H1 (cell line): ENCODE data around the gene ZNF530. TPM values are rescaled to one million over a fixed set of nuclear protein-coding genes. Genes with fewer than 3 reads are reported as not detected.

Source experiments
- CTCF ChIA-PET: fragments of 300-600 bp; sonication (Branson Sonifier 250); formaldehyde crosslinking; loops from one replicate; lab custom pipeline; 2021; ENCODE audit not compliant: partially characterized antibody; lab: Charles Lee
- POLR2A ChIA-PET: fragments of 300-600 bp; sonication (Branson Sonifier 250); formaldehyde crosslinking; loops from one replicate; lab custom pipeline; 2021; ENCODE audit warnings: inconsistent platforms; ENCODE audit not compliant: partially characterized antibody; lab: Charles Lee
- DNase-seq, 2 experiments: peaks; one replicate each; pipeline versions ENCODE4 v3.0.0 to v3.0.0-alpha.2; 2010 to 2022; ENCODE audit warnings: low spot score in 2 of 2, low read depth in 1 of 2, mixed read lengths in 1 of 2
- FAIRE-seq: peaks from 2 replicates; lab custom pipeline; 2011; peaks lifted over from hg19 to GRCh38; lab: Jason Lieb, UNC
- H2AFZ ChIP-seq: 2 replicates; pipeline ENCODE4 v1.8.1; 2012; ENCODE audit warnings: low read length, inconsistent platforms
- H2AK5ac ChIP-seq: 2 replicates; pipeline ENCODE4 v1.6.1; 2013; ENCODE audit warnings: low read depth, low read length
- H2BK120ac ChIP-seq: replicated peaks from 2 replicates; pipeline ENCODE3; 2013; ENCODE audit warnings: low read depth, low read length, inconsistent platforms
- H2BK12ac ChIP-seq: 2 replicates; pipeline ENCODE4 v1.6.1; 2013; ENCODE audit warnings: low read depth, low read length
- H2BK15ac ChIP-seq: 2 replicates; pipeline ENCODE4 v1.6.1; 2013; ENCODE audit warnings: low read length
- H2BK20ac ChIP-seq: 2 replicates; pipeline ENCODE4 v1.6.1; 2013; ENCODE audit warnings: low read length
- H2BK5ac ChIP-seq: 2 replicates; pipeline ENCODE4 v1.6.1; 2013; ENCODE audit warnings: low read depth, low read length
- H3K14ac ChIP-seq: 2 replicates; pipeline ENCODE4 v1.6.1; 2013; ENCODE audit warnings: inconsistent platforms; ENCODE audit not compliant: insufficient read length
- H3K18ac ChIP-seq: 2 replicates; pipeline ENCODE4 v1.6.1; 2013; ENCODE audit warnings: low read length; ENCODE audit errors: extremely low read depth
- H3K23ac ChIP-seq: 2 replicates; pipeline ENCODE4 v1.6.1; 2013; ENCODE audit warnings: inconsistent platforms; ENCODE audit not compliant: insufficient read length
- H3K23me2 ChIP-seq: 2 replicates; pipeline ENCODE4 v1.6.1; 2013; ENCODE audit warnings: low read depth, low read length
- H3K27ac ChIP-seq: 2 replicates; pipeline ENCODE4 v1.6.1; 2011; ENCODE audit warnings: low read depth, low read length, inconsistent platforms
- H3K27me3 ChIP-seq, 4 experiments: replicated peaks in 1 of 4; 1 replicate in 1 of 4; 2 replicates in 3 of 4; pipeline versions ENCODE4 v1.6.1 to v1.8.1; 2011 to 2013; ENCODE audit warnings: low read length in 3 of 4, mild to moderate bottlenecking in 3 of 4, inconsistent platforms in 2 of 4, mixed read lengths in 2 of 4, moderate library complexity in 1 of 4; ENCODE audit not compliant: control insufficient read depth in 3 of 4, insufficient read depth in 3 of 4; ENCODE audit errors: extremely low read depth in 1 of 4
- H3K36me3 ChIP-seq, 4 experiments: 2 replicates each; pipeline versions ENCODE4 v1.6.1 to v1.8.1; 2011 to 2013; ENCODE audit warnings: mild to moderate bottlenecking in 4 of 4, low read length in 3 of 4, moderate library complexity in 2 of 4, control low read depth in 1 of 4, inconsistent platforms in 1 of 4; ENCODE audit not compliant: insufficient read depth in 4 of 4, control insufficient read depth in 2 of 4
- H3K4ac ChIP-seq: replicated peaks from 2 replicates; pipeline ENCODE3; 2013; ENCODE audit warnings: low read length, low read depth, mixed read lengths, inconsistent platforms; ENCODE audit not compliant: insufficient read length
- H3K4me1 ChIP-seq, 4 experiments: replicated peaks in 1 of 4; 1 replicate in 1 of 4; 2 replicates in 3 of 4; pipeline versions ENCODE4 v1.6.1 to v1.8.1; 2011 to 2013; ENCODE audit warnings: low read length in 3 of 4, inconsistent platforms in 2 of 4, mixed read lengths in 1 of 4; ENCODE audit not compliant: insufficient read depth in 4 of 4, control insufficient read depth in 3 of 4
- H3K4me2 ChIP-seq, 2 experiments: 2 replicates each; pipeline versions ENCODE4 v1.6.1 to v1.8.1; 2011 to 2013; ENCODE audit warnings: low read depth in 2 of 2, low read length in 2 of 2, control low read depth in 1 of 2, inconsistent platforms in 1 of 2, mild to moderate bottlenecking in 1 of 2; ENCODE audit not compliant: insufficient read depth in 1 of 2
- H3K4me3 ChIP-seq, 4 experiments: fragments of 200-600, 300-600 bp in 1 of 4; sonication (generic), shearing (Covaris generic), sonication (Bioruptor Twin) in 1 of 4; 2 replicates each; pipeline versions ENCODE4 v1.5.1 to v1.8.1; 2011 to 2016; ENCODE audit warnings: low read length in 4 of 4, low read depth in 3 of 4, control low read depth in 2 of 4, inconsistent platforms in 2 of 4, mild to moderate bottlenecking in 2 of 4, mixed read lengths in 1 of 4, moderate library complexity in 1 of 4; ENCODE audit not compliant: insufficient read depth in 2 of 4; ENCODE audit errors: extremely low read depth in 1 of 4
- H3K56ac ChIP-seq: replicated peaks from 2 replicates; pipeline ENCODE3; 2013; ENCODE audit warnings: low read depth, mild to moderate bottlenecking, mixed read lengths, low read length, inconsistent platforms; ENCODE audit not compliant: insufficient read length
- H3K79me1 ChIP-seq: 2 replicates; pipeline ENCODE4 v1.6.1; 2013; ENCODE audit warnings: low read depth, low read length, control low read depth
- H3K79me2 ChIP-seq, 2 experiments: 2 replicates each; pipeline versions ENCODE4 v1.6.1 to v1.8.1; 2012 to 2013; ENCODE audit warnings: low read length in 2 of 2, mild to moderate bottlenecking in 2 of 2, inconsistent platforms in 1 of 2; ENCODE audit not compliant: insufficient read depth in 2 of 2, control insufficient read depth in 1 of 2
- H3K9ac ChIP-seq, 4 experiments: replicated peaks in 1 of 4; 1 replicate in 1 of 4; 2 replicates in 3 of 4; pipeline versions ENCODE4 v1.6.1 to v1.8.1; 2011 to 2013; ENCODE audit warnings: low read depth in 3 of 4, low read length in 3 of 4, control low read depth in 2 of 4, mild to moderate bottlenecking in 2 of 4, moderate library complexity in 2 of 4, inconsistent platforms in 1 of 4; ENCODE audit errors: extremely low read depth in 1 of 4
- H3K9me3 ChIP-seq, 2 experiments: 2 replicates each; pipeline versions ENCODE4 v1.6.1 to v1.8.1; 2012 to 2013; ENCODE audit warnings: mild to moderate bottlenecking in 2 of 2, moderate library complexity in 2 of 2, control low read depth in 1 of 2, inconsistent platforms in 1 of 2, low read depth in 1 of 2, low read length in 1 of 2, mixed read lengths in 1 of 2; ENCODE audit not compliant: insufficient read depth in 2 of 2
- H4K20me1 ChIP-seq, 2 experiments: replicated peaks in 1 of 2; 2 replicates each; pipeline versions ENCODE3 to v1.8.1; 2011 to 2013; ENCODE audit warnings: inconsistent platforms in 2 of 2, low read length in 2 of 2, mild to moderate bottlenecking in 1 of 2; ENCODE audit not compliant: insufficient read depth in 2 of 2, control insufficient read depth in 1 of 2
- H4K5ac ChIP-seq: 2 replicates; pipeline ENCODE4 v1.6.1; 2013; ENCODE audit warnings: low read length, low read depth, mixed read lengths, inconsistent platforms; ENCODE audit not compliant: insufficient read length
- H4K8ac ChIP-seq: 2 replicates; pipeline ENCODE4 v1.8.0; 2013; ENCODE audit warnings: mild to moderate bottlenecking, moderate library complexity, low read length, inconsistent platforms; ENCODE audit not compliant: insufficient read depth; ENCODE audit errors: extremely low read depth
- H4K91ac ChIP-seq: replicated peaks from 2 replicates; pipeline ENCODE3; 2013; ENCODE audit warnings: low read length, mixed read lengths, inconsistent platforms; ENCODE audit not compliant: insufficient read length
- ASH2L ChIP-seq: fragments of 200-600, 300-600 bp; sonication (generic); IDR thresholded peaks from one replicate; pipeline ENCODE4 v1.7.1; 2017; ENCODE audit warnings: low read length
- HDAC6 ChIP-seq: IDR thresholded peaks from one replicate; pipeline ENCODE4 v1.7.1; 2012; ENCODE audit warnings: low read depth, mild to moderate bottlenecking, inconsistent platforms, low read length, moderate library complexity
- KDM1A ChIP-seq: fragments of 200-600, 300-600 bp; sonication (generic); IDR thresholded peaks from 2 replicates; pipeline ENCODE4 v1.7.1; 2016; ENCODE audit warnings: mild to moderate bottlenecking, low read length, borderline replicate concordance
- PHF8 ChIP-seq: fragments of 200-600 bp; sonication (generic); conservative IDR thresholded peaks from 2 replicates; pipeline ENCODE4 v1.7.1; 2012; ENCODE audit warnings: low read depth, mild to moderate bottlenecking, inconsistent platforms, low read length, moderate library complexity
- RFX5 ChIP-seq: IDR thresholded peaks from 2 replicates; pipeline ENCODE4 v1.6.1; 2011; ENCODE audit warnings: low read depth, low read length, improper control_type of control experiment, borderline replicate concordance
- RNF2 ChIP-seq: fragments of 200-900, 300-1000 bp; sonication (generic); IDR thresholded peaks from 2 replicates; pipeline ENCODE4 v1.7.1; 2016; ENCODE audit warnings: borderline replicate concordance, low read depth, mild to moderate bottlenecking, antibody characterized with exemption, low read length; ENCODE audit not compliant: poor library complexity, severe bottlenecking; ENCODE audit errors: missing control alignments
- SIN3A ChIP-seq, 2 experiments: IDR thresholded peaks in 1 of 2; conservative IDR thresholded peaks in 1 of 2; 2 replicates each; pipeline ENCODE4 v1.6.1; 2011 to 2012; ENCODE audit warnings: low read length in 2 of 2, improper control_type of control experiment in 1 of 2, low read depth in 1 of 2, mild to moderate bottlenecking in 1 of 2
- SP2 ChIP-seq: IDR thresholded peaks from 2 replicates; pipeline ENCODE4 v1.6.1; 2012; ENCODE audit warnings: mild to moderate bottlenecking, low read length, inconsistent platforms
- TAF1 ChIP-seq: IDR thresholded peaks from 2 replicates; pipeline ENCODE4 v1.6.1; 2011; ENCODE audit warnings: mild to moderate bottlenecking, low read depth, low read length
- WGBS, 2 experiments: shearing (Covaris generic) in 1 of 2; methylation state at CpG; one replicate each; pipeline versions ENCODE4 v1.1.6 to v1.1.7; 2013 to 2015; ENCODE audit warnings: low lambda C conversion rate in 2 of 2, mixed read lengths in 2 of 2, inconsistent platforms in 1 of 2, low coverage in 1 of 2, missing lambda C conversion rate in 1 of 2; ENCODE audit not compliant: insufficient replicate concordance in 2 of 2, insufficient coverage in 1 of 2, insufficient read length in 1 of 2; ENCODE audit errors: extremely low coverage in 1 of 2, missing lambda C conversion rate in 1 of 2; 5-methylcytosine and 5-hydroxymethylcytosine counted together
- polyA plus RNA-seq, 7 experiments: library from polyadenylated mRNA; depleted of rRNA in 3 of 7; stranded (reverse) in 5 of 7; unstranded in 2 of 7; fragments of >200 nt in 5 of 7; fragments of 200-250 nt in 2 of 7; gene quantifications; 1 replicate in 5 of 7; 2 replicates in 1 of 7; 4 replicates in 1 of 7; pipeline versions ENCODE4 v1.2.1 to v1.2.3, GENCODE V29; 2011 to 2013; ENCODE audit warnings: missing spikeins in 2 of 7, mixed read lengths in 2 of 7
- total RNA-seq: library from RNA; stranded (reverse); fragmentation: NEBNext Ultra II Directional; extraction: Animal tissue kit (Norgen Biotek cat#: 25700); gene quantifications from 2 replicates; pipeline ENCODE4 v1.2.1, GENCODE V29; 2021

Gene ZNF530
- total and polyA plus RNA-seq, 2 of the 8 experiments (the other 6 are each of a cell fraction or from before 2014, with no cell fraction given) = 4.2 to 9.3 TPM

- peak within 1 kb of the TSS; percentile 13 to 74 (median 50); a peak in 6 of 7 replicates for H3K9ac ChIP-seq
- no peak within 1 kb of the TSS; the same call in 1 of the 2 replicates for H2BK5ac ChIP-seq
- no peaks in the 10 kb centered on the region for H3K27me3 ChIP-seq
- CTCF ChIA-PET = interaction anchor here (0.9 to 1.0 kb wide), 3 partner anchors 15 to 18 kb away, joined by 3 to 4 read pairs (median 4); no protein-coding TSS in a partner anchor
- H2BK20ac ChIP-seq = no peak within 1 kb of the TSS
- H3K9me3 ChIP-seq = peaks cover 2 to 6% of the 10 kb centered on the region in 2 experiments; a peak in 2 of 4 replicates
- peak within 1 kb of the TSS; percentile 85 to 93 (median 90) for H3K4me3 ChIP-seq
- H3K27ac ChIP-seq = no peak within 1 kb of the TSS
- peaks cover 0 to 3% (median 1%) of the 10 kb centered on the region in 4 experiments; a peak in 3 of 7 replicates for H3K4me1 ChIP-seq
- H2BK12ac ChIP-seq = no peak within 1 kb of the TSS
- 4% methylated on average over 45 of the region's 59 CpGs; no CpG with 5 or more reads in 1 of the 2 experiments for WGBS, 2 experiments
- H3K18ac ChIP-seq = no peak within 1 kb of the TSS; the same call in 1 of the 2 replicates
- no peak within 1 kb of the TSS for H3K4ac ChIP-seq
- H3K79me1 ChIP-seq = peaks cover 2% of the 10 kb centered on the region; the same call in 1 of the 2 replicates
- no peak within 1 kb of the TSS for H4K5ac ChIP-seq
- H2BK120ac ChIP-seq = no peak within 1 kb of the TSS
- H3K79me2 ChIP-seq = no peaks in the 10 kb centered on the region
- no peak within 1 kb of the TSS for H4K91ac ChIP-seq
- H4K20me1 ChIP-seq = no peaks in the 10 kb centered on the region
- peak; percentile 85 for FAIRE-seq
- POLR2A ChIA-PET = interaction anchor here (0.6 to 3.7 kb wide), 19 partner anchors 9 to 404 kb away, joined by 3 to 17 read pairs (median 4); partner anchors contain the start of genes ZIK1, ZNF134, ZNF154 and ZNF416
- H3K4me2 ChIP-seq = peak within 1 kb of the TSS; percentile 71 to 95
- peaks cover 4% of the 10 kb centered on the region; the same call in 1 of the 2 replicates for H3K23me2 ChIP-seq
- H3K14ac ChIP-seq = no peak within 1 kb of the TSS
- peaks cover 0 to 20% (median 5%) of the 10 kb centered on the region in 4 experiments; a peak in 5 of 8 replicates for H3K36me3 ChIP-seq
- peak; percentile 84 to 93 for DNase-seq
- H3K23ac ChIP-seq = no peak within 1 kb of the TSS
- H2BK15ac ChIP-seq = 0 out of 2 replicates have a peak within 1 kb of the TSS, but pooled peaks have one; percentile 53
- H4K8ac ChIP-seq = peak within 1 kb of the TSS; percentile 86; the same call in 1 of the 2 replicates
- no peak within 1 kb of the TSS for H2AK5ac ChIP-seq
- peak within 1 kb of the TSS; percentile 44; the same call in 1 of the 2 replicates for H2AFZ ChIP-seq
- no peak within 1 kb of the TSS for H3K56ac ChIP-seq
- TF ChIP-seq TAF1 (peak; percentile 65), KDM1A (no peak), HDAC6 (no peak), PHF8 (0 out of 2 replicates have a peak, but pooled peaks have one; percentile 45), RNF2 (no peak), RFX5 (no peak), SP2 (peak; percentile 54), SIN3A (conservative IDR thresholded peaks at IDR 0.05 in 1 of 2, IDR thresholded peaks at IDR 0.05 in 1 of 2; ENCODE audit: low read depth in 1 of 2, low read length in 2 of 2) (peak in 1 of 2 experiments; percentile 92; a peak in 2 of 4 replicates), ASH2L (peak; percentile 46)
Observed at GRCh38 chr19:57632987-57633831, 33.5 kb downstream of the ZNF530 start, which contains the start of gene ZNF211. TSS of gene ZNF211 (plus strand) at chr19:57633168. CDS start at chr19:57633347, 179 bp downstream.
